ENCODE measurements around the gene CACNA2D2. TPM values are rescaled to one million over a fixed set of nuclear protein-coding genes. Genes with fewer than 3 reads are reported as not detected.

The CACNA2D2 gene
- total and polyA plus RNA-seq, 2 of the 8 experiments (the other 6 are each of a cell fraction or from before 2014, with no cell fraction given) = 14.1 to 25.0 TPM

DNA sequence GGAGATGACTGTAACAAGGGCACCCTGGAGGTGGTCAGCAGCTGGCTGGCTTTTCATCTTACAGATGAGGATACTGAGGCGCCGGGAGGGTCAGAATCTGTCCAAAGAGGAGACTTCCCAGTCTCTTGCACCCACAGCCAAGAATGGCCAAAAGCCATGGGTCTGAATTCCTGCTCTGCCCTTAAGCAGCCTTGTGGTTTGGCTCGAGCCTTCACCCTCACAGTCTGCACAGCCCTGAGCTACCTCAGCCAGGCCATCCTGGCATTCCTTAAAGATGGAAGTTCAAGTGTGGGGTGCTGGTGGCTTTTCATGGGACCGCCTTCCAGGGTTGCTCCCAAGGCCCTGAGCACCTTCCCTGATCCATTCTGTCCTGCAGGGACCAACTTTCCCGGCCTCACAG, 59.2 kb downstream of the CACNA2D2 start (continued):
- TF ChIP-seq BRCA1 (IDR thresholded peaks at IDR 0.05; ENCODE audit: low read depth, low read length) = no peak
- TF ChIP-seq SIRT6 (IDR thresholded peaks at IDR 0.05; ENCODE audit: low read length) = no peak
- TF ChIP-seq CHD7 (IDR thresholded peaks at IDR 0.05; ENCODE audit: insufficient replicate concordance, low read length) = no peak
- no peak for TF ChIP-seq RFX5 (IDR thresholded peaks at IDR 0.05; ENCODE audit: borderline replicate concordance, low read depth, low read length)
- no peak for TF ChIP-seq KDM1A (IDR thresholded peaks at IDR 0.05; ENCODE audit: borderline replicate concordance, low read length)
- no peak for TF ChIP-seq EGR1 (IDR thresholded peaks at IDR 0.05; ENCODE audit: borderline replicate concordance, low read depth, low read length)

All from H1 (cell line).